Psoas muscle (tissue), 8 donors: Measurements from ENCODE around the gene KRT9. TPM values are rescaled to one million over a fixed set of nuclear protein-coding genes. Genes with fewer than 3 reads are reported as not detected.

Source experiments
- ATAC-seq, 4 donors: fragments of 200-7000 bp; cut with Tn5 transposase; one replicate each; pipeline ENCODE4 v1.9.1; 2020; ENCODE audit warnings: moderate library complexity in 3 of 4, mild to moderate bottlenecking in 2 of 4
- DNase-seq, 2 donors: peaks; one replicate each; pipeline ENCODE4 v3.0.0-alpha.2; 2020
- H3K27ac ChIP-seq: fragments of 200-600 bp; one replicate; pipeline ENCODE4 v1.8.0; 2022
- H3K27me3 ChIP-seq, 3 donors: fragments of 200-600 bp in 1 of 3; one replicate each; pipeline versions ENCODE4 v1.6.1 to v1.8.0; 2013 to 2022; ENCODE audit warnings: low read length in 2 of 3, mild to moderate bottlenecking in 2 of 3, moderate library complexity in 1 of 3; ENCODE audit not compliant: insufficient read depth in 3 of 3
- H3K36me3 ChIP-seq, 2 donors: fragments of 200-600 bp in 1 of 2; one replicate each; pipeline versions ENCODE4 v1.6.1 to v1.8.0; 2013 to 2022; ENCODE audit warnings: low read depth in 1 of 2, mild to moderate bottlenecking in 1 of 2, moderate library complexity in 1 of 2; ENCODE audit not compliant: insufficient read depth in 1 of 2
- H3K4me1 ChIP-seq: fragments of 200-600 bp; one replicate; pipeline ENCODE4 v1.8.0; 2022
- H3K4me3 ChIP-seq: fragments of 200-600 bp; one replicate; pipeline ENCODE4 v1.8.0; 2022; ENCODE audit warnings: mild to moderate bottlenecking
- H3K9me3 ChIP-seq: fragments of 200-600 bp; one replicate; pipeline ENCODE4 v1.8.0; 2022
- WGBS, 3 donors: extraction: QIAGEN DNeasy Blood & Tissue Kit; methylation state at CpG; one replicate each; pipeline versions ENCODE4 v1.1.6 to v1.1.7; 2013; 5-methylcytosine and 5-hydroxymethylcytosine counted together
- intact Hi-C, 2 donors: fragments of 100-400 bp; cut with DNase I; formaldehyde crosslinking; loops; one replicate each; pipeline versions ENCODE4 v1.11.0 to v1.14.2; 2022
- polyA plus RNA-seq, 3 donors: library from polyadenylated mRNA; stranded (reverse); fragments of 200-250 nt; gene quantifications; one replicate each; pipeline ENCODE4 v1.2.3, GENCODE V29; 2013
- total RNA-seq, 4 donors: library from RNA; stranded (reverse); fragmentation: NEBNext Ultra II Directional in 2 of 4; extraction: Animal tissue kit (Norgen Biotek cat#: 25700) in 2 of 4; gene quantifications; one replicate each; pipeline versions ENCODE4 v1.2.1 to v1.2.4, GENCODE V29; 2021 to 2023
- TF ChIP-seq, protein P1 (sequence below): fragments of 200-600 bp; IDR thresholded peaks from one replicate; pipeline ENCODE4 v1.8.0; 2022; ENCODE audit warnings: antibody characterized with exemption
- donor health status: healthy with polysubstance abuse.
- donor health status: DM: no; HTN: no; CAD: no; lungs with moderate emphysema.
- donor health status: Bipolar disorder and iron deficiency.
- donor health status: healthy.
- donor health status: DM: yes; HTN: yes; CAD: no.
- donor health status: DM: no; HTN: no; CAD: no.
- donor health status: DM: no; HTN: no; CAD: no.
- donor health status: DM: yes; HTN: yes; CAD: no.

Gene KRT9
- total and polyA plus RNA-seq, 7 donors: 0.01 TPM; not detected in 6

DNA sequence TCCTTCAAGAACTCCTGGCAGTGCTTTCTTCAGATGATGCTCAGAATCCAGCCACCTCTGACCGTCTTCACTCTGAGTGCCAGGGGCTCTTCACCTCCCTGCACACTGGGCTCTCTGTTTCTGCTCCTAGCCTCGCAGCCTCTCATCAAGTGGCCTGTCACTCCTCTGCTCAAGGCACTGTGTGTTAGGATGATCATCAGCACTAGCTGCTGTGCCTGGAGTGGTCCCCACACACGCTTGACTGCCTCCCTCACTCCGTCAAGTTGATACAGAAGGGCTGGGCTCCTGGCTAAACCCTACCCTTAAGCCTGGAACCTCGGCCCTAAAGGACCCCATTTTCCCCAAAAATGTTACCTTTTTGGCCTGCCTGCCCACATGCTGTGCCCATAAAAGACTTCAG is 15.6 kb downstream of the KRT9 start:
- H3K4me3 ChIP-seq: no peak overlapping the region
- no peak overlapping the region for H3K27ac ChIP-seq
- peaks cover 0 to 9% (median 2%) of the 10 kb centered on the region in 3 donors for H3K27me3 ChIP-seq
- WGBS, 3 donors: 62 to 75% (median 64%) methylated on average over 5 of the region's 5 CpGs
- DNase-seq (no peak), ATAC-seq (no peak)
- no peaks in the 10 kb centered on the region for H3K36me3 ChIP-seq
- no peaks in the 10 kb centered on the region for H3K9me3 ChIP-seq
- TF ChIP-seq, protein P1, sequence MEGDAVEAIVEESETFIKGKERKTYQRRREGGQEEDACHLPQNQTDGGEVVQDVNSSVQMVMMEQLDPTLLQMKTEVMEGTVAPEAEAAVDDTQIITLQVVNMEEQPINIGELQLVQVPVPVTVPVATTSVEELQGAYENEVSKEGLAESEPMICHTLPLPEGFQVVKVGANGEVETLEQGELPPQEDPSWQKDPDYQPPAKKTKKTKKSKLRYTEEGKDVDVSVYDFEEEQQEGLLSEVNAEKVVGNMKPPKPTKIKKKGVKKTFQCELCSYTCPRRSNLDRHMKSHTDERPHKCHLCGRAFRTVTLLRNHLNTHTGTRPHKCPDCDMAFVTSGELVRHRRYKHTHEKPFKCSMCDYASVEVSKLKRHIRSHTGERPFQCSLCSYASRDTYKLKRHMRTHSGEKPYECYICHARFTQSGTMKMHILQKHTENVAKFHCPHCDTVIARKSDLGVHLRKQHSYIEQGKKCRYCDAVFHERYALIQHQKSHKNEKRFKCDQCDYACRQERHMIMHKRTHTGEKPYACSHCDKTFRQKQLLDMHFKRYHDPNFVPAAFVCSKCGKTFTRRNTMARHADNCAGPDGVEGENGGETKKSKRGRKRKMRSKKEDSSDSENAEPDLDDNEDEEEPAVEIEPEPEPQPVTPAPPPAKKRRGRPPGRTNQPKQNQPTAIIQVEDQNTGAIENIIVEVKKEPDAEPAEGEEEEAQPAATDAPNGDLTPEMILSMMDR: no peak
- intact Hi-C loops: loop anchor here in 1 of 2 donors (10.0 kb wide), 1 partner anchor 652 kb away; no protein-coding TSS in a partner anchor
- H3K4me1 ChIP-seq: no peaks in the 10 kb centered on the region

DNA sequence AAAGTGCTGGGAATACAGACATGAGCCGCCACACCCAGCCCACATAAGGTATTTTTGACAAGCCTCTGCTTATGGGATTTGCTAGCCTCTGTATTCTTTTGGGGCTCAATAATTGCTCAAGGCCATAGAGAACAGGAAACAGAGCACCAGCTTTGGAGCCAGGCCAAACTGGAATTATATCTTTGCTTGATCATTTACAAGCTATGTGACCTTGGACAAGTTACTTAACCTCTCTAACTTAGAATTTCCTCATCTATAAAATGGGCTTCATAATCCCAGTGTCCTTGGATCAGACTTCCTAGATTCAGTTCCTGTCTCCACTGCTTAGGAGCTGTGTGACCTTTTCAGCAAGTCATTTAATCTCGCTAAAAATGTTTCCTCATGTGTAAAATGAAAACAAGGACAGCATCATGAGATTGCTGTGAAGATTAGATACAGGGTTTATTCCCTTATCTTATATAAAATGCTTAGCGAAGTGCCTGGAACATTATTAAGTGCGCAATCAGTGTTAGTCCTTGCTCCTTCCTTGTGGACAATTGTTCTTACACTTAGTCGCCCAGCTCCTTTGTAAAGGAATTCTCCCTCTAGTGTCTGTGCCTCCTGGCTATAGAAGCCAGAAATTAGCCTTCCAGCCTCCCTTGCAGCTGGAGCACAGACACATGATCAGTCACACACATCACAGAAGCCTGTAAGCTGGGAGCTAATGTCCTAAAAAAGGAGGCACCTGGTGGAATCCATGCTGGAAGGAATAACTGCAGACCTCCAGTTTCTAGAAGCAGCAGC is 16.6 kb downstream of the KRT9 start:
- Histone ChIP-seq H3K36me3 (no peaks in the 10 kb centered on the region), H3K4me3 (no peak overlapping the region), H3K27ac (no peak overlapping the region), H3K9me3 (no peaks in the 10 kb centered on the region), H3K4me1 (no peaks in the 10 kb centered on the region), H3K27me3 (peaks cover 0 to 9% (median 2%) of the 10 kb centered on the region in 3 donors)
- TF ChIP-seq, protein P1: no peak
- ATAC-seq (no peak), DNase-seq (no peak)
- WGBS, 3 donors: 72 to 83% (median 74%) methylated on average over 5 of the region's 5 CpGs
- intact Hi-C loops: loop anchor here in 1 of 2 donors (10.0 kb wide), 1 partner anchor 650 kb away; no protein-coding TSS in a partner anchor

DNA sequence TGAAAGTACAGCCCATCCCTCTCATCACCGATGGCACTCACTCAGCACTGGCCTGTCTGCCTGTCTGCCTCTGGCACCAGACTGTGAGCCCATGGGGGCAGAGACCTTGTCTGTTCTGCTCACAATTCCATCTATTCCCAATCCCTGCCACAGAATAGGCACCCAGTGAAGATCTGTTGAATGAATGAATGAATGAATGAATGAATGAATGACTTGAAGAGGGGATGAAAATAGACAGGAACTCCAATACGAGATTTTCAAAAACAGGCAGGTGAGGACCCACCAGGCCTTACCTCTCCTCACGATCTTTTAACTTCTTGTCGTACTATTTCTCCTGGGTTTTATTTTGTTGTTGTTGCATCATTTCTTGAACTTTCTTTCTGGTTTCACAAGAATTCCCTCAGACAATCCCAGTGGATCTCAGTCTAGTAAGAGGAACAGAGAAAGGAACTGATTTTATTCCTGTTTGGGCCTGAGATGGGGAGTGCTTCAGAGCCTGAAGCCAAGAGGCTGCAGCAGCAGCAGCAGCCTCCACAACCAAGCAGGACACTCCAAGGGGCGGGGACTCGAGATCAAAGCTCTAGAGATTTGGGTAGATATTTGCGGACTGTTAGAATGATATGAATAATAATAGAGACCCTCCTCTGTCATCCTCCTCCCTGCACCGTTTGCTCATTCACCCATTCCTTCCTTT is 17.7 kb downstream of the KRT9 start:
- H3K27ac ChIP-seq: no peak overlapping the region
- TF ChIP-seq, protein P1: no peak
- H3K9me3 ChIP-seq: no peaks in the 10 kb centered on the region
- peaks cover 0 to 9% (median 2%) of the 10 kb centered on the region in 3 donors for H3K27me3 ChIP-seq
- no peak for ATAC-seq
- peaks cover under 1% of the 10 kb centered on the region for H3K4me1 ChIP-seq
- no peak overlapping the region for H3K4me3 ChIP-seq
- no peak for DNase-seq
- no peaks in the 10 kb centered on the region for H3K36me3 ChIP-seq
- WGBS, 3 donors: 74 to 79% (median 74%) methylated on average over 8 of the region's 8 CpGs
- intact Hi-C loops: loop anchor here in 1 of 2 donors (10.0 kb wide), 1 partner anchor 649 kb away; no protein-coding TSS in a partner anchor

DNA sequence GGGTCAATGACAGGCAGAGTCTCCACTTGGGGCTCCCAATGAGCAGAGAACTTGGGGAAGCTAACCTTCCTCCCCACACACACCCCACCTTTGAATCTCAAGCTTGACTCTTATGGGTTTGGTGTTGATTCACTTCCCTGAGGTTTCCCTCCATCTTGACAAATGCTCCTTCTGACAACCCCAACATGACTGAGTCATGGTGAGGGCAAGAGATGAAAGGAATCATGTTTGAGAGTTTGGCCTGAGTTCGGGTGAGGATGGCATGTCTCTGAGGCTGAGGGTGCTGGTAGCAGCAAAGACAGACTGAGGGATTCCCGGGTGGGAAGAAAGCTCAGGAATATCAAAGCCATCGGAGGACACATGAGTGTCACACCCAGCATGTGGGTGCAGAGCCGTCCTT is 18.7 kb downstream of the KRT9 start:
- 85 to 88% (median 86%) methylated on average over 4 of the region's 4 CpGs for WGBS, 3 donors
- TF ChIP-seq, protein P1: no peak
- intact Hi-C loops: loop anchor here in 1 of 2 donors (10.0 kb wide), 1 partner anchor 648 kb away; no protein-coding TSS in a partner anchor
- H3K4me3 ChIP-seq: no peak overlapping the region
- H3K4me1 ChIP-seq: peaks cover 6% of the 10 kb centered on the region
- no peak for DNase-seq
- no peaks in the 10 kb centered on the region for H3K36me3 ChIP-seq
- H3K27me3 ChIP-seq: peaks cover 0 to 14% (median 2%) of the 10 kb centered on the region in 3 donors
- H3K9me3 ChIP-seq: no peaks in the 10 kb centered on the region
- H3K27ac ChIP-seq: no peak overlapping the region
- ATAC-seq: no peak
